GM18508 (cell line): ENCODE measurements around the gene BCAN.

ENCODE experiments used
- ATAC-seq: cut with Tn5 transposase; IDR thresholded peaks from one replicate; pipeline ENCODE4 v1.9.1; 2021; ENCODE audit warnings: moderate number of reproducible peaks; ENCODE audit not compliant: insufficient read depth, unreplicated experiment

Gene BCAN

GRCh38 chr1:156658945-156659574, 17.1 kb downstream of the BCAN start:
- no peak for ATAC-seq

GRCh38 chr1:156659661-156659987, 17.7 kb downstream of the BCAN start:
- ATAC-seq = no peak

- ATAC-seq = no peak
Measured at GRCh38 chr1:156659988-156660751, 18.3 kb downstream of the BCAN start.

- ATAC-seq = no peak
Measured at GRCh38 chr1:156660752-156661112, 18.8 kb downstream of the BCAN start.

- ATAC-seq = no peak
Measured at GRCh38 chr1:156662005-156662799, 20.3 kb downstream of the BCAN start.

- ATAC-seq = no peak
Measured at GRCh38 chr1:156662800-156663055, 20.8 kb downstream of the BCAN start.

- no peak for ATAC-seq
Measured at GRCh38 chr1:156663178-156663577, 21.3 kb downstream of the BCAN start.

GRCh38 chr1:156664046-156664766, 22.3 kb downstream of the BCAN start:
- ATAC-seq = no peak

- no peak for ATAC-seq
Measured at GRCh38 chr1:156664767-156665411, 23.0 kb downstream of the BCAN start.

- ATAC-seq = no peak
Measured at GRCh38 chr1:156665539-156665938, 23.6 kb downstream of the BCAN start.

- ATAC-seq = no peak
Measured at GRCh38 chr1:156666862-156667609, 25.1 kb downstream of the BCAN start.

GRCh38 chr1:156667610-156667967, 25.7 kb downstream of the BCAN start:
- no peak for ATAC-seq

- no peak for ATAC-seq
Measured at GRCh38 chr1:156667968-156668709, 26.2 kb downstream of the BCAN start.

GRCh38 chr1:156668801-156669637, 27.1 kb downstream of the BCAN start:
- no peak for ATAC-seq

GRCh38 chr1:156669794-156670193, 27.9 kb downstream of the BCAN start:
- ATAC-seq = no peak

GRCh38 chr1:156670359-156670758, 28.4 kb downstream of the BCAN start:
- ATAC-seq = no peak

- ATAC-seq = no peak
Measured at GRCh38 chr1:156670791-156671190, 28.9 kb downstream of the BCAN start.

- ATAC-seq = no peak
Measured at GRCh38 chr1:156671804-156672203, 29.9 kb downstream of the BCAN start.
